Fibroblast of skin of scalp (primary cell): ENCODE results near the gene SYT2.
"Not testable (repeated sequence)": the region's sequence is repeated elsewhere in the genome, so short reads cannot be mapped to it uniquely, and the experiment has no call there.

ENCODE experiments used
- DNase-seq: peaks from one replicate; pipeline ENCODE4 v3.0.0-alpha.2; 2013

The SYT2 gene

GRCh38 chr1:202565890-202566602, 144.2 kb downstream of the SYT2 start:
- DNase-seq = no peak

- DNase-seq = no peak
Observed at GRCh38 chr1:202564958-202565495, 145.2 kb downstream of the SYT2 start.

- DNase-seq = no peak
Observed at GRCh38 chr1:202563818-202564217, 146.4 kb downstream of the SYT2 start.

GRCh38 chr1:202562444-202563060, 147.7 kb downstream of the SYT2 start:
- no peak for DNase-seq

GRCh38 chr1:202561726-202562443, 148.4 kb downstream of the SYT2 start:
- DNase-seq = no peak

GRCh38 chr1:202561240-202561639, 149.0 kb downstream of the SYT2 start:
- DNase-seq = no peak

- not testable (repeated sequence) for DNase-seq
Observed at GRCh38 chr1:202557662-202558061, 152.6 kb downstream of the SYT2 start.

GRCh38 chr1:202556037-202556436, 154.2 kb downstream of the SYT2 start:
- not testable (repeated sequence) for DNase-seq

- DNase-seq = not testable (repeated sequence)
Observed at GRCh38 chr1:202554619-202555018, 155.6 kb downstream of the SYT2 start.

- DNase-seq = peak; percentile 56
Observed at GRCh38 chr1:202553560-202554038, 156.7 kb downstream of the SYT2 start.

GRCh38 chr1:202553078-202553477, 157.2 kb downstream of the SYT2 start:
- DNase-seq = not testable (repeated sequence)

- peak; percentile 47 for DNase-seq
Observed at GRCh38 chr1:202552615-202553014, 157.6 kb downstream of the SYT2 start.

- no peak for DNase-seq
Observed at GRCh38 chr1:202551683-202552082, 158.6 kb downstream of the SYT2 start.

GRCh38 chr1:202550088-202550487, 160.2 kb downstream of the SYT2 start:
- DNase-seq = not testable (repeated sequence)

GRCh38 chr1:202547215-202547614, 163.0 kb downstream of the SYT2 start:
- DNase-seq = no peak

GRCh38 chr1:202546796-202547195, 163.5 kb downstream of the SYT2 start:
- DNase-seq = not testable (repeated sequence)

GRCh38 chr1:202546377-202546776, 163.9 kb downstream of the SYT2 start:
- DNase-seq = not testable (repeated sequence)

GRCh38 chr1:202545647-202546303, 164.5 kb downstream of the SYT2 start:
- not testable (repeated sequence) for DNase-seq

GRCh38 chr1:202544766-202545449, 165.3 kb downstream of the SYT2 start:
- not testable (repeated sequence) for DNase-seq

GRCh38 chr1:202543537-202543936, 166.7 kb downstream of the SYT2 start:
- DNase-seq = peak; percentile 47

GRCh38 chr1:202542415-202542814, 167.8 kb downstream of the SYT2 start:
- DNase-seq = not testable (repeated sequence)

- DNase-seq = not testable (repeated sequence)
Observed at GRCh38 chr1:202540858-202541257, 169.4 kb downstream of the SYT2 start.
